ENCODE measurements around the gene TLX2.

The TLX2 gene

DNA sequence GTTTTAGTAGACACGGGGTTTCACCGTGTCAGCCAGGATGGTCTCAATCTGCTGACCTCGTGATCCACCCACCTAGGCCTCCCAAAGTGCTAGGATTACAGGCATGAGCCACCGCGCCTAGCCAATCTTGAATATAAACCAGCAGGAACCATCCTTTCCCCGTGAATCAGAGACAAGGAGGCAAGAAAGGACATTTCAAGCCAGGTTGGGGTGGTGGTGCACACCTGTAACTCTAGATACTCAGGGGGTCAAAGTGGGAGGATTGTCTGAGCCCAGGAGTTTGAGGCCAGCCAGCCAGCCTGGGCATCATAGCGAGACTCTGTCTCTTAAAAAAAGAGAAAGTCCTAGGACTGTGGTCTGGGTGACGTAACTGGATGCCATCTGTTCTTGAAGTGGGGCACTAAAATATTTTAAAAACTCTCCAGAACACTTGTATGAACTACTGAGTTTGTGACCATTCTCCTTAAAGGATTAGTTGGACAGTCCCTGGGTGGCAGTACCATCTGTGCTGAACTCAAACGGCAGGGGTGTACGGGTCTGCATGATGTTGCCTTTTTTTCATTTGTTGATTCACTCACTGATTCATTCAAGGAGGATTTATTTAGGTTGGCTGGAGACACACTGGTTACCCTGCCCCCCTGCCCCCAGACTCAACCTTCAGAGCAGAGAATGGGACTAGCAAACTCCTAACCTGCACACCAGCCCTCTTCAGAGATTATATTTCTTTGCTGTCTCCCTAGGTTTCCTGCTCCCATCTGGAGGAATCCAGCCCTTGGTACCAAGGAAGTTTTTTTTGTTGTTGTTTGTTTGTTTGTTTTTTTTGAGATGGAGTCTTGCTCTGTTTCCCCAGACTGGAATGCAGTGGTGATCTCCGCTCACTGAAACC, 2.9 kb upstream of the TLX2 start:
- DNase-seq (ENCODE audit: low spot score), result no peak

DNA sequence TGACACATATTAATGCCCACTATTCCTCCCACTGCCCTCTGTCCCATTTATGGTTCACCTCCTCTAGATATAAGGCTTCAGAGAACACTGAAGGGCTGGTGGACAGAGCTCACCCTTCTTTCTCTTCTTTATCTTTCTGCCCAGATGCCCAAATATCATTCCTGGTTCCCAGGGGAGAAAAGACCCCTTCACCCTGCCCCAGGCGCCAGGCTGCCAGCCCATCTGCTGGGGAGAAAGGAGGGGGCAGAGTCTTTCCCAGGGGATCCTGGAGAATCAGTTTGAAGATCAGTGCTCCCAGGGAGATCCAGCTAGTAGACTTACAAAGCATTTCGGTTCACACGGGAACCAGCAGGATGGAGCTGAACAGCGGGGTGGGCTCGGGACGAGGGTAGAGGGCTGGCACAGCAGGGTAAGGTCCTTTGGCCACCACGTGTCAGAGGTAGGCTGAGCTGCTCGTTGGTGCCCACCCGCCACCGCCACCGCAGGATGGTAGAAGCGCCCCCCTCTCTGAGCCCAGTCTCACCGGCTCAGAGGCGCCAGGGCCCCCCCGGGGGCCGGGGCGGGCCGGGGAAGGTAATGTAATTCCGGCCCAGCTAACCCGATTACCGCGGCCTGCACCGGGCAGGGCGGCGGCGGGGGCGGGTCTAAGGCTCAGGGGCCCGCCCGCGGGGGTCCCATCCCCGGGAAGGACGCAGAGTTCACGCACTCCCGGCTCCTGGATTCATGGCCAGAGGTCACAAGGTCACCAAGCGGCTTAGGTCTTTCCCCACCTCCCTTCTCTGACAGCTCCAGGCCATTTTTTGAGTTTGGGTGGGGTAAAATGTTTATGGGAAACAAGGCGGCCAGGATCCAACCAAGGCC, 1.3 kb upstream of the TLX2 start:
- no peak for DNase-seq (ENCODE audit: low spot score)

DNA sequence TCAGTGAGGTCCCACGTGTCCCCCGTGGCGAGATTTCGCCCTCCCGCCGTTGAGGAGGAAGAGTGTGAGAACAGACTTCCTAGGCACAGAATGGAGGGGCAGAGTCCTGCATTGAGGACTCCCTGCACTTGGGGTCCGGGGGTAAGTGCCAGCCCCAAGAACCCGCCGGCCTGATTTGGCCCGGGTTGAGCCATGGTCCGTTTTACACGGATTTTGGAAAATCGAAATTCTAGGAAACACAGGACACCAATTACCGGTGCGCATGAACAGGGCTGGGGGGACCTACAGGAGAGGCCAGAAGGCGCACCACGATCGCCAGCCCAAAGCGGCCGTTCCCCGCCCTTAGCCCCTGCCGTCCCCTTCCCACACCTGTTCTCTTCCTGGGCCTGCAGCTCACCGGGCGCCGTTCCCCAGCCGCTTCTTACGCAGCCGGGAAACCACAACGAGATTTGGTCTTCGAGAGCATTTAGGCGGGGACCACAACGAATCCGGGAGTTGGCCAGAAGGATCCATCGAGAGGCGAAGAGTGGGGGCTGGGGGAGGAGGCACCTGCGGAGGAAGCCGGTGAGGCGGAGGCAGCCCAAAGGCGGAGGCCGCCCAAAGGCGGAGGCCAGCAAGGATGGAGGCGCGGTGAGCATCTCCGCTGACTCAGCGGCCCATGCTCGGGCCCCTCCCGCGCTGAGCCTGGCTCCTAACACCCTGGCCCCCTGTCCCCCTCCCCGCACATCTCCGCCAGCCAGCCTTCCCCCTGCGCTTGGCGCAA, 464 bp upstream of the TLX2 start:
- no peak for DNase-seq (ENCODE audit: low spot score)

DNA sequence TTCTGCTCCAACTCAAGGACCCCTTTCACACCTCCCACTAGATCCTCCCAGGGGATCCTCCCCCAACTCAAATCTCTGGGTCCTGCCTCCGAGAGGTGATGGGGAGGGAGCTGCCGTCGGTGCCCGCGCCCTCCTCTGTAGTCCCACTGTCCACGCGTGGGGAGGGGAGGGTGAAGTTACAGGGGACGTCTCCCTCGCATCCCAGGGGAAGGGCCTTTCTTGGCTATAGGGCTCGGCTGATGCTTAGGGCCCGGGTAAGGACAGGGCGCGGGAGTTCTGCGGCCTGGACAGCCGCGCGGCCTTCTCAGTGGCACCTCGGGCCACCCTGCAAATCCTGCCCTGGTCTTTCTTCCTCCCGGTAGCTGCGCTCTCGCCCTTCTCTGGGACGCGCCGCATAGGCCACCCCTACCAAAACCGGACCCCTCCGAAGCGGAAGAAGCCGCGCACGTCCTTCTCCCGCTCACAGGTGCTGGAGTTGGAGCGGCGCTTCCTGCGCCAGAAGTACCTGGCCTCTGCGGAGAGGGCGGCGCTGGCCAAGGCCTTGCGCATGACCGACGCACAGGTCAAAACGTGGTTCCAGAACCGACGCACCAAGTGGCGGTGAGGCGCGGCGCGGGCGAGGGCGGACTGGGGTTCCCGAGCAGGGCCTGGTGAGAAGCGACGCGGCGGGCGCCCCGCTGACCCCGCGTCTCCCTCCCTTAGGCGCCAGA, 1.2 kb downstream of the TLX2 start:
- DNase-seq (ENCODE audit: low spot score), result no peak

DNA sequence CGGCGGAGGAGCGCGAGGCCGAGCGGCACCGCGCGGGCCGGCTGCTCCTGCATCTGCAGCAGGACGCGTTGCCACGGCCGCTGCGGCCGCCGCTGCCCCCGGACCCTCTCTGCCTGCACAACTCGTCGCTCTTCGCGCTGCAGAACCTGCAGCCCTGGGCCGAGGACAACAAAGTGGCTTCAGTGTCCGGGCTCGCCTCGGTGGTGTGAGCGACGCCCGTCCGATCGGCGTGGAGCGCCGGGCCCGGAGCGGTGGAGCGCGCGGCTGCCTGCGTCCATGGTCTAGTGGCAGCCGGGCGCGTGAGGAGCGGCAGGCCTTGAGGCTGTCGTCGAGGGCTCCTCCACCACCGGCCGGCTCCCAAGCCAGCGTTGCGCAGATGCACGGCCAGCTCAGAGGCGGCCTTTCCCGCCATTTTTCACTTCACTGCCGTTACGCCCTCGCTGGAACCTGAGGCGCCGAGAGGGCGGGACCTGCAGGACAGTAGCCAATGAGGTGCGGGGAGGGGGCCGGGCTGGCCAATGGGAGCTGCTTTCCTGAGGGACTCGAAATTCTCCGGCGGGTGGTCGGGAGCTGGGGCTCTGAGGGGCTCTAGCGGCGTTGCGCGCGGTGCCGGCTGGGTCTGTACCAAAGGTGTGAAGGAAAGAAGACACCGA, 1.9 kb downstream of the TLX2 start:
- DNase-seq (ENCODE audit: low spot score), result peak; percentile 89

DNA sequence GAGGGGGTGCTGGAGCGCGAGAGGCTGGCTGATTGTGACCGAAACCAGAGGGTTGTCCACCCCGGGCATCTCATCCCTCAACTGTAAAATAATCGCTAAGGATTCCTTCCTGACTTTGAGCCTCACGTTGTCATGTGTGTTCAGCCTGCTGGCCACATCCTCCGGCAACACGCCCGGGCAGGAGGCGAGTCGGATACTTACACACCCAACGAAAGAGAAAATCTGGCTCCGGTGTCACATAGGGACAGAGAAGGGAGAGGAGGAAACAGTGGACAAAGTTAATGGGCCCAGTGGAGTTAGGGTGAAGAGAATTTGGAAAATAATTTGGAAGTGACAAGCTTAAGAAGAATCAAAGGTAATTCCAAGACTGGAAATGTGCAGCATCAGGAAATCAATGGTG, 2.4 kb downstream of the TLX2 start:
- no peak for DNase-seq (ENCODE audit: low spot score)

DNA sequence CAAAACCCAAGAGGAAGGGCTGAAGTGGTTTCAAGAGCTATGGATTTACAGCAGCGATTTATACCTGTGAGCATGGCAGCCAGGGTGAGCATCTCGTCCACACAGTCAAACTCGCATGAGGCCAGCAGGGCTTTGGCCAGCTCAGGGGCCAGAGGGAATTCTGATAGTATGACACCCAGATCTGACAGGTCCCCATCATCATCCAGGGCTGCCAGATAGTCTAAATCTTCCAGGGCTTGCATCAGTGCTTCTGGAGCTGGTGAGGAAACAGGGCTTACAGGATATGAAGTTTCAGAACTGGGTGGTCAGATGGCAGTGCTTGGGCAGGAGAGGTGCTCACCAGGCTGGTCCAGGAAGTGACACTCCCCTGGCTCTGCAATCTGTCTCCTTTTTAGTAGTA, 8.3 kb downstream of the TLX2 start:
- DNase-seq (ENCODE audit: low spot score), result no peak

DNA sequence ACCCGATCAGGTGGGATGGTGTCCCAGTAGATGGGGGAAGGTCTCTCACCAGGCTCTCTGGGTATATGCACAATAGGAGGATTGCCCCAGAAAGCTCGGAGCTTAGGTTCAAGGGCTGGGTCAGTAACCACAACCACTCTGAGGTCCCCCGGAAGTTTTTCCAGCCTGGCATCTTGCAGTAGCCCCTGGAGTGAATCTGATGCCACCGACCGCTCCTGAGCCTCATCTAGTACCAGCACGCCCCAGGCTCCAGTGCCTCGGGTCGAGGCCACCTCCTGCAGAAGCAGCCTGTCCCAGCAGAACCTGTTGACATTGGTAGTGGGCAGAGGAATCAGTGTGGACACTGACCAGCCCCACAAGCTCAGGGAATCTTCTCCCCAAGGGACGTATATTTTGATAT, 9.8 kb downstream of the TLX2 start:
- DNase-seq (ENCODE audit: low spot score), result no peak

DNA sequence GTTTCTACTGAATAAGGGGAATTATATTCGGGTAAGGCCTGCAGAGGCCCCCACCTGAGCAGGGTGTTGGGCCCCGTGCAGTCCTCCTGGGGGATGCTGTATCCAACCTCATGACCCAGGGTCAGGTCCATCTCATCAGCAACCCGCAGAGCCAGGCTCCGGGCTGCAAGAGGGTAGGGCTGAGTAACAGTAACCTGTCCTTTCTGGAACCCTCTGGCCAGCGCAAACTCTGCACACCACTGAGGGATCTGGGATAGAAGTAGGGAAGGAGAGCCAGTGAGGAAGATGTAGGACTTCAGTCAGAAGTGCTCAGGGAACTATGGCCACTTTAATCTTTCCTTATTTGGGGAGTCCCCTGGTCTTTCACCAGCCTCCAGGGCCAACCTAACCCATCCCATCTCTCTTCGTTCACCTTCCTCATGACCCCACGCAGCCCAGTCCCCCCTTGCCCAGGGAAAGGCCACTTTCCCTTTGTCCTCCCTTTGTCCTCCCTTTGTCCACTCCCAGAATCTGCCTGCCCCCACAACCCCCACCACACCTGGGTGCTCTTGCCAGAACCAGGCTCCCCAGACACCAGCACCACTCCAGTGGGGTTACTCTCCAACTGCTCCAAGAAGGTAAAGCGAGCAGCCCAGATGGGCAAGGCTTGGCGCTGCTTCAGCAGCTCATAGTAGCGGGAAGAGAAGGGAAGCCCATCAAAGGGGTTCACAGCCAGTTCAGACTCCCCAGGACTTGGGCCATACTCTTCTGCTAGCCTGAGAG, 10.9 kb downstream of the TLX2 start:
- DNase-seq (ENCODE audit: low spot score), result no peak

DNA sequence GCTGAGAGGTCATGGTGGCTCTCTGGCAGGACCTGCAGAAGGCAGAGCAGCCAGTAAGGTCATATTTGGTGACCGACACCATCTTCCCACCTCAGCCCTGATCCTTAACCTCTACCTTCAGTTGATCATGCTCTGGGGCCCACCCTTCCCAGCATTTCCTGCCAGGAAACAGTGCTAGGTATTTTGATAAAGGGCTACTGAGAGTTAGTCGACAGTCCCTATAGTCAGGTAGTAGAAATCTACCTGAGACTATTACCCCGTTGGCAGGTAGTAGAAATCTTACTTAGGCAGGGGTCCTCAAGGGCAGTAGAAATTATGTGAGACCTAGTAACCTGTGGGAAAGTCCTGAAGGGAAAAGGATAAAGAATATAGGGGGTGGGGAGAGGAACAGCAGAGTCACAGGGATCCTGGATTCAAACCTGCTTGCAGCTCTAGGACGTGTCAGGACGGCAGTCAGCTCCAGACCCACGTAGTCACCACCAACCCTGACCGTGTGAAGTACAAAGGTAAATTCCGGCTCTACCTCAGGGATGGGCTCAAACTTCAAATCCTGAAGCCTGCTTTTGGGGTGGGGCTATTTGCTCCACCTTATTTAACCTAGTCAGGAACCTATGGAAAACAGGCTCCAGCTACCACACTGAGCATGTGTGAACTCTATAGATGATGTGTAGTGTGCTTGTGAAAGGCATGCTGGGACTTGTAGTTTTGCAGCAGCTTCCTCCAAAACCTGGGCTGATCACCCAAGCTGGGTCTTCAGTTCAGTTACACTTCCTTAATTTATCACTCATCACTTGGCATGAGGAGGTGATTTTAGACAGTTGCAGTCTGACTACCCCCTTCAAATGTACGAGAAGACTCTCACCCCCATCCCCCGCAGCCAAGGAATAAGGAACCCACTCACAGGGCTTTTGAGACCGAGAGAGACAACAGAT, 11.7 kb downstream of the TLX2 start, which contains the start of gene DQX1:
Gene DQX1 (minus strand): TSS at position 515 of the 932 bp plus-strand sequence. CDS start 502 bp downstream, at position 13.
- DNase-seq (ENCODE audit: low spot score), result peak; percentile 31

DNA sequence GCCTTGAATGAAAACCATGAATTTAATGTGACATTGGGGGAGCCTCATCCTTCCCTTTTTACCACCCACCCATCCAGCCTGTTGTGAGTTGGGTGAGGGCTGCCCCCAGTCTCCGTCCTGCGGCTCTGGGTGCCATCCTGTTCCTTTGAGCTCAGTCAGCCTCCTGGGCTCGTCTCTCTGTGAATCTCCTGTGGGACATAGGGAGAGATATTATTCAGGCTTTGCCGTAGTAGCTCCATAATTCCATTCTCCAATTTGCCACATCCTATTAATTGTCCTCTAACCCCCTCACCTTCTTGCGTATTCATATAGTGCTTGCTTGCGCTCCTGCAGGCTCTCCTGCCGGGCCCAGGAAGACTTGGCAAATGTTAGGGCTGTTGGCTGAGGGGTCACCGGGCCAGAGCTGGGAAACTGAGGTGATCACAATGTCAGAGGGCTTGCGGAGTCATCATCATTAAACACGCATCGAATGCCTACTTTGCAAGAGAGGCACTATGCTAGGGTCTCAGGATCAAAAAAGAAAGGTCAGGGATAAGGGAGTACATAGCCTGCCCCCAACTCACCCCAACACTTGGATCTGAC, 12.5 kb downstream of the TLX2 start:
- DNase-seq (ENCODE audit: low spot score), result no peak

DNA sequence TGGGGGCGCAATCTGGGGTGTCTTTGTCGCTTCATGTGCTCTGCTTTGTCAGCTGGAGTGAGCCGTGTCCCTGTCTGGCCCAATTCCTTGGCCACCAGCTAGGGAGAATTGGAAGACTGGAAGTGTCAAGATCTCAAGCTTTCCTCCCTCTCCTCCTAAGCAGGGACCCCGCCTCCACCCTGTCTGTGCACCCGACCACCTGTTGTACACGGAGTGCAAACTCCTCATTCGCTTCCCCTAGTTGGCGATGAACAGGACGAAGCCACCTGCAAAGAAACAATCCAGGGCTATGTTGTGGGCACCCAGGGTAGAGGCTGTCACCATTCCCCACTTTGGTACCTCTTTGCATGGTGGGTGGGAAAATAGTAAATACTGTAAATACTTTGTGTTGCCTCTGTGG, 13.5 kb downstream of the TLX2 start:
- DNase-seq (ENCODE audit: low spot score), result no peak

DNA sequence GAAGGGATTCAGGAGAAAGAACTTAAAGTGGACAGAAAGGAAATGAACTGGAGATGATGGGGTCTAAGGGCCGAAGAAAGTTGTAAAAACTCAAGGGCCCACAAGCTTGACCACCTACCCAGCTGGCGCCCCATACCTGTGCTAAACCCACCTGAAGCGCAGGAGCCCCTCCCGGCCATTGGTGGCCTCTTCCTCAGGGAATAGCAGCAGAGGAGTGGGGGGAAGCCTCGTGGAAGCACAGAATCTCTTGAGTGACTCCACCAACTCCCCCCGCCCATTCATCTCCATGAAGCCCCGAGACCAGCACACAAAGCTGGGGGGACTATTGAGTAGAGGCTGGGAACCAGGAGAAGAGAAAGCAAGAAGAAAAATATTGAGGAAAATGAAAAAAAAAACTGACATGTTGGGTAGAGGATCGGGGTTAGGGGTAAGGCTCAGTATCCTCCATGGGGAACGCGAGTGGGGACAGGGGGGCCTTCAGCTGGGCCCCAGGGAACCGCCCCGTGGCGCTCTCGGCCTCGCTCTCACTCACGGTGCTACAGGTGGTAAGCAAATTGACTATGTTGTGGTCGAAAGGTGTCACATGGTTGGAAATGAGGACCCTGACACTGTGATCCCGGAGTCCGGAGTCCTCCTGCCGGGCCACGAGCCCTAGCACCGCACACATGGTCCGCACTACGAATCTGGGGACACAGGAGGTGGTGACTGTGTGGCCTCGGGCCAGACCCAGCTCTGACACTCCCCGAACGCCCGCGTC, 14.5 kb downstream of the TLX2 start:
- DNase-seq (ENCODE audit: low spot score), result no peak

DNA sequence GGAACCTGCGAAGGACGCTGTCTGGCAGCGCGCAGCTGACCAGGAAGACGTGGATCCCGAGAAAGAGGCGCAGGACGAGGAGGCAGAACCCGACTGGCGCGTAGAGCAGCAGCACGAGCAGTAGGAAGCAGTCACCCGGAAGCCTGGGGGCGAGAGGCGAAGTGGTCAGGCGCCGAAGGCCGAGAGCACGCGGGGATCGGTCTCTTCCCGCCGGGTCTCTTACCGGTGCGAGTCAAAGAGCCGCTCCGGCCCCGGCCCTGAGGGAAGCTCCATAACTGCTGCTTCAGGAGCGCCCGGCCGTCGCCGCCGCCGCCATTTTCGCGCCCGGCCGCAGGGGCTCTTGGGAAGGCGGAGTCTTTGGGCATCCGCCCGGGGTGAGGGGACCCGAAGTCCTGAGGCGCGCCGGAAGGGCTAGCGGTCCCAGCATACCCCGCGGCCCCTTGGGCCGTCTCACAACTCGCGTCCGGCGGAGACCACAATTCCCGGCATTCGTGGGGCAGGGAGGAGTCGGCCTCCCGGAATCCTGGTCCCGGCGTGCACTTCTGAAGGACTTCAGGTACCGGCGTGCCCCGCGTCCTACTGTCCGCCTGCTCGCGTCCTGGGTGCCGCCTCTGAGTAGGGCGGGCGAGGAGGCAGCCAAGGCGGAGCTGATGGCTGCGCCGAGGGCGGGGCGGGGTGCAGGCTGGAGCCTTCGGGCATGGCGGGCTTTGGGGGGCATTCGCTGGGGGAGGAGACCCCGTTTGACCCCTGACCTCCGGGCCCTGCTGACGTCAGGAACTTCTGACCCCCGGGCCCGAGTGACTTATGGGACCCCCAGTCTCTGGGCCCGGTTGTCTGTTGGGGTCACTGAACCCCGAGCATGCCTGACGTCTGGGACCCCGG, 15.3 kb downstream of the TLX2 start, which contains the start of the genes AUP1 and HTRA2:
Gene AUP1 (minus strand): TSS at position 350 of the 882 bp plus-strand sequence. CDS start 77 bp downstream, at position 273.
Gene HTRA2 (plus strand): TSS at position 577 of the 882 bp plus-strand sequence. CDS start 74 bp downstream, at position 651.
- peak; percentile 99 for DNase-seq (ENCODE audit: low spot score)

DNA sequence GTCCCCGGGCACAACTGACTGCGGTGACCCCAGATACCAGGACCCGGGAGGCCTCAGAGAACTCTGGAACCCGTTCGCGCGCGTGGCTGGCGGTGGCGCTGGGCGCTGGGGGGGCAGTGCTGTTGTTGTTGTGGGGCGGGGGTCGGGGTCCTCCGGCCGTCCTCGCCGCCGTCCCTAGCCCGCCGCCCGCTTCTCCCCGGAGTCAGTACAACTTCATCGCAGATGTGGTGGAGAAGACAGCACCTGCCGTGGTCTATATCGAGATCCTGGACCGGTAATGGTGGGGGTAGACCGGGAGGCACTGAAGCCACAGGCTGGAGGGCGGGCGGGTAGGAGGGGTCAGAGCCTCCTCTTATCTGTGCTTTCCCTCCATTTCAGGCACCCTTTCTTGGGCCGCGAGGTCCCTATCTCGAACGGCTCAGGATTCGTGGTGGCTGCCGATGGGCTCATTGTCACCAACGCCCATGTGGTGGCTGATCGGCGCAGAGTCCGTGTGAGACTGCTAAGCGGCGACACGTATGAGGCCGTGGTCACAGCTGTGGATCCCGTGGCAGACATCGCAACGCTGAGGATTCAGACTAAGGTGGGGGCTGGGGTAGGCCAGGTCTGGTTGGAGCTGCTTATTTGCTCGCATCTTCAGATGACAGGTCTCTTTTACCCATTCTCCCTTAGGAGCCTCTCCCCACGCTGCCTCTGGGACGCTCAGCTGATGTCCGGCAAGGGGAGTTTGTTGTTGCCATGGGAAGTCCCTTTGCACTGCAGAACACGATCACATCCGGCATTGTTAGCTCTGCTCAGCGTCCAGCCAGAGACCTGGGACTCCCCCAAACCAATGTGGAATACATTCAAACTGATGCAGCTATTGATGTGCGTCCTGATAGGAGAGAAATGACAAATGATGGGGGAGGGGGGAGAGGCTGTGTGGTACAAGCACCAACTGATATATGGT, 16.3 kb downstream of the TLX2 start:
- DNase-seq (ENCODE audit: low spot score), result peak; percentile 57

DNA sequence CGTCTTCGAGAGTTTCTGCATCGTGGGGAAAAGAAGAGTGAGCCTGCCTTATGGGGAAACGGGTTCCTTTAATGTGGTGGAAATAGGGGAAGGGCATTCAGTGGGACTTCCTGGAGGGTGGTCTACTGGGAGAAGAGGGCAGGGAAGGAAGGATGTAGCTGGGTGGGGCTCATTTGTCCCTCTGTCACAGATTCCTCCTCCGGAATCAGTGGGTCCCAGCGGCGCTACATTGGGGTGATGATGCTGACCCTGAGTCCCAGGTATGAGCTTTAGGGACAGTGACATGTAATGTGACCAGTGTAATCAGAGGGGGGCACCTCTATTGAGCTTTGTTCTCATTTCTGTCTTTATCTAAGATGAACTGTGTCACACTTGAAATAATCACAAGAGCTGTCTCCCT, 17.4 kb downstream of the TLX2 start:
- DNase-seq (ENCODE audit: low spot score), result no peak

All from AG08395 (cell line).